HuH-7.5 (cell line): ENCODE results near the gene SRPK2.
"Not testable (repeated sequence)": the region's sequence is repeated elsewhere in the genome, so short reads cannot be mapped to it uniquely, and the experiment has no call there.

Source experiments
- DNase-seq: peaks from one replicate; pipeline ENCODE4 v3.0.0; 2011; ENCODE audit warnings: low spot score

Gene SRPK2

DNA sequence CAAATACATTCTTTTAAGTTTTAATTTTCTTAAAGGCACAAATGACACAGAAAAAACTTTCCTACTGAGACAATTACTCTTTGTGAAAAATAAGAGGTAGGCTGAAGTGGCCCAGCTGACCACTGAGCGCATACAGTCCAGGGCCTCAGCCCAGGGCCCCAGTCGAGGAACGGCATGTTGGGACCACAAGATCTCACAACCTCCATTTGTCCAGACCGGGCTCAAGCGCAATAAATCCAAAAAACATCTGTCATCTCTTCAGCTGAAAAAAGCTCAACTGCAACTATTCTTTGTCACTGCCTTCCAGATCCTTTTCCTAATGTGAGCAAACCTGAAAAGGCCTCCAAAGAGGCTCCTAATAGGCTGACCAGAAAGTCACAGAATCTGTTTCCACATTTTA, 165.8 kb downstream of the SRPK2 start:
- no peak for DNase-seq

DNA sequence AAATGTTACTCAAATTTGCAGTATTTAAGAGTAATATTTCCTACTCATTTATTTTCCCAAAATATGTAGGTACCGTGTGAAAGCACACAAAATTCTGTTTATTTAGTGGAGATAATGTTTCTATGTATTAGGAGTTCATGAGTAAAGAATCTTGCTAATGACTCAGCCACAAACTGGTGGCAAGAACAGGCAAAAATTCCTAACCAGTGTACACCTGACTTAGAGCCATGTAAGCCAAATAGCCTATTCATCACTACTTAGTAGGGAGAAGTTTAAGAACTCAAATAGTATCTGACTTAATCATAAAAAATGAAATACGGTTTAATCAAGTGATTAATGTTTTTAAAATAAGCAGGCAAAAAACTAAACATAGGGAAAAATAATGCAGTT, 169.0 kb downstream of the SRPK2 start:
- no peak for DNase-seq

DNA sequence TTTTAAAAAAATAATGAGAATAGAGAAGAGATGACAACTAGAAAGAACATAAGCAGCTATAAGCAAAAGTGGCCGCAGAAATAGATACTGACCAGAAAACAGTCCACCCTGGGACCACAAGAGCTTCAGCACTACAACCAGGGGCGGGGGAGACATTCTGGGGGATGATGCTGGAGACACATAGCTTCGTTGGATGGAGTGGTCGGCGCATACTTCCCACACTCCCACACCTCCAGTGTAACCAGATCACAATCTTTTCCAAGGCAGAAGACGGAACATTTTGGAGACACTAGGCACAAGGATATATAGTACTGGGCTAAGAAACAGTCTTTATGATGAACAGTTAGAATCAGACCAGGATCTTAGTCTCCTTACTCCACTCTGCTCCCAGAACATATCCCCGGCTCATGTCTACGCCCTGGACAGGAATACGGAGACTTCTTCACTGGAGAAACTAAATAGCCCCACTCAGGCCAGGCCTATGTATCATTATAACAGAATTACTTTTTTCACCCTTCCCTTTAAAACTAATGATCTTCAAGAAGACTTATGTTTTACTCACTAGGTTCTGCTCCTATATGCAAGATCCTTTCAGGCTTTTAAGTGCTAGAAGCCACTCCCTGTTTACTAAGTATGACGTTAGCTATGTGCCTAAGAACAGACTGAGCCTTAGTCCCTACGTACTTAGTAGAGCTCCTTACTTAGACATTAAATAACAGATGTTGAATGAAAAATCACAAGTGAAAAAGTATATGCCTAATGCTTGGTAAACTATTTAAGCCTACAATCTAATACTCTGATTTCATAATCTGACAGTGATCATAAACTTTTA, 169.6 kb downstream of the SRPK2 start:
- DNase-seq = no peak

DNA sequence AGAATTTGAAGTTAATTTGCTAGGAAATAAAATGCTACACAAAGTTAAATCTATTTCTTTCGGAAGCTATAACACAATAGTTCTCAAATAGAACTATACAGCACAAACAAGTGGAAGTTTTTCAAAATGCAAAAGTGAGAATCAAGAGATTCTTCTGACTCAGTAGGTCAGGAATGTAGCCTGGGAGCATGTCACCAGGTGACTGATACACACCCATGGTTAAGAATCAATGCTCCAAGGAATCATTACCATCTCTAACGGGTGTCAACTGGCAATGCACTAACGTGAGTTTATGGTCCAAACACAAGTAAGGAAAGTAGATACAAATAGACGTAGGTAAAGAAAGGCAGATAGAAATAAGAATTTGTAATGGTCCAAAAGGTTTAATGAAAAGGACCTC, 170.5 kb downstream of the SRPK2 start:
- DNase-seq = no peak

DNA sequence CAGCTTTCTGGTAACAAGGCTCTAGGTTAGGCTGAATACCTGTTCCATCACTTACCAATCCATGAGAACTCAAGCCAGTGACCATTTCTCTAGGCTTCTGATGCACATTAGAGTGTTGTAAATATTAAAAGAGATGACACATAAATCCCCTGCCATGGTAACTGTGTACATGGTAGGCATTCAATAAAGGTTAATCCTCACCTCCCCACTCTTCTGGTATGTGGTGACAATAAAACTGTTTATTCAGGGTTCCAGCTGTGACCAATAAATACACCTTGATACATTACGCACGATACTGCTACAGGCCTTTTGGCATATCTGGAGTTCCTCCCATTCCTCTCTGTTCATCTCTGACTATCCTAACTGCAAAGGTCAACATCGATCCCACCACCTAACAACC, 171.9 kb downstream of the SRPK2 start:
- no peak for DNase-seq

DNA sequence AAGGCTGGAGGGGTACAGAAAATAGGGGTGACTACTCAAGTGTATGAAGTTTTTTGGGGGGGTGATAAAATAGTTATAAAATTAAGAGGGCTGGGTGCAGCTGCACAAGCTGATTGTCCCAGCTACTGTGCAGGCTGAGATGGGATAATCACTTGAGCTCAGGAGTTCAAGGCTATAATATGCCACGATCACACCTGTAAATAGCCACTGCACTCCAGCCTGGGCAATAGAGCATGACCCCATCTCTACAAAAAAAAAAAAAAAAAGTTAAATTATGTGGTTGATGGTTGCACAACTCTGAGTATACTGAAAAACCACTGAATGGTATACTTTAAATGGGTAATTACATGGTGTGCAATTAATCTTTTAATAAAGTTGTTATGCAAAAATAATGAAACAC, 172.9 kb downstream of the SRPK2 start:
- DNase-seq = no peak

DNA sequence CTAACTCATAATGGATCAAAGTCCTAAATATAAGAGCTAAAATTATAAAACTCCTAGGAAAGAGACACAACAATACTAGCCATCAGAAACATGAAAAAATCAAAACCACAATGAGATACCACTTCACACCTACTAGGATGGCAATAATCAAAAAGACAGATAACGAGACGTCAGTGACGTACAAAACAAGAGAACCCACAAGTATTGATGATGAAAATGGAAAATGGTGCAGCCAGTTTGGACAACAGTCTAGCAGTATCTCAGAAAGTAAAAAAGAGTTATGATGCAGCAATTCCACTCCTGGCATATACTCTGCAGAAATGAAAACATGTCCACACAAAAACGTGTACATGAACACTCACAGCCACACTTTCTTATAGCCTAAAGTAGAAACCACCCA, 173.5 kb downstream of the SRPK2 start:
- DNase-seq = no peak

DNA sequence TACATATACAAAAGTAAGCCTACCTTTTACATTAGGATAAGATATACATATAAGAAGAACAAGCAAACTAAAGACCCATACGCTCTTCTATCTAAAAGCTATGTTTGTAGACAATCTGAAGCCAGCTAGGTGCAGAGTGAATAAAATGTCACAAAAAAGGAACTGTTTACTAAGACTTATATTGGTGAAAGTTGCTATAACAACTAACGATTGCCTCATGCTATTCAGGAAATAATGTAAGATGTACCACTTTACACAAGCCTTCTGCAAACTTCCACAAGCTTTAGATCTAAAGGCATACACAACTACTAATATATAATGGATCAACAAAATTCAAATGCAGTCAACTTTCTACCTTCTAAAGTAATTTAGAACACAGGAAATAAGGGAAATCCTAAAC, 175.1 kb downstream of the SRPK2 start:
- DNase-seq = no peak

DNA sequence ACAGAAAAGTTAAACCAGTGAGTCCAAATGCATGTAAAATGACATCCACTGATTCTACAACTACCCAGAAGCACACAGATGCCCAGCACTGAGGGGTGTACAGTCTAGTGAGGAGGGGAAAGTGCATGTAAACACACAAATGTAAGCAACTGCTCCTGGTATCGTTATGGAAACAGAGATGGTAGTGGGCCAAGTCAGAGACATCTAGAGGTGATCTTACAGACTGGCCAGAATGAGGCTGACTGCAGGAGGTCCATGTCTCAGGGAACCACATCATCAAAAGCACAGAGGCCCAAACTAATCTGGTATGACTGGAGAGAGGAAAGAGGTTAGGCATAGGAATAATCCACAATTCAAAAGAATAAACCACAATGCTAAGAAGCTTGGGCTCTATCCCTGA, 176.5 kb downstream of the SRPK2 start:
- no peak for DNase-seq

DNA sequence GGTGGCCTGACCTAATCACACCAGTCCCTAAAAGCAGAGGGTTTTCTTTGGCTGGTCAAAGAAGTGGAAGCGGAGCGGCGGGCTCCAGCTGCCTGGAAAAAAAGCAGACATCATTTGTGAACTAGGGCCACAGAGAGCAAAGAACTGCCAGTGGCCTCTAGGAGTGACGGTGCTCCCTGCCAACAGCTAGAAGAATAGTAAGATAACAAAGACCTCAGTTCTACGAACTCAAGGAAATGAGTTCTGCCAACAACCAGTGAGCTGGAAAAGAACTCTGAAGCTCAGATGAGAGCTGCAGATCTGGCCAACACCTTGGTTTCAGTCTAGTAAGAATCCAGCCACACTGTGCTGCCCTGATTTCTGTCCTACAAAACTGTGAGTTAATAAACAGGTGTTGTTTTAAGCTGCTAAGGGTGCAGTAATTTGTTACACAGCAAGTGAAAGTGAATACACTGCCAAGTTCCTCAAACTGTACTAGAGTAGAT, 178.0 kb downstream of the SRPK2 start:
- no peak for DNase-seq

DNA sequence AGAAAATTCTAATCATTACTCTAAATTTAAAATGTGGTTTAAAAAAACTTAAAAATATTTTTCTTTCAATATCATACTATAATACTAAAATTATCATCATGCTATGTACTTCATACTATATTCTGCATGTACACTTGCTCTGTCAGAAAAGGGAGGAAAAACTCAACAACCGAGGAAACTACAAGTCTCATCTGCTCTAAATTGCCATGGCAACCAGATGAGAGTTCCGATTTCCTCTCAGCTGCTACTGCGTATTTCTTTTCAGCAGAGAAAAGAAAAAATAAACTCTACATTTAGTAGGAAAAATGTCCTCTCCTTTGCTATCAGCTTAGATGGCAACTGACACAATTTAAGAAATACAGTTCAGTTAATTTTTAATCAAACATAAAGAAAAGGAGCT, 178.9 kb downstream of the SRPK2 start:
- DNase-seq = no peak

DNA sequence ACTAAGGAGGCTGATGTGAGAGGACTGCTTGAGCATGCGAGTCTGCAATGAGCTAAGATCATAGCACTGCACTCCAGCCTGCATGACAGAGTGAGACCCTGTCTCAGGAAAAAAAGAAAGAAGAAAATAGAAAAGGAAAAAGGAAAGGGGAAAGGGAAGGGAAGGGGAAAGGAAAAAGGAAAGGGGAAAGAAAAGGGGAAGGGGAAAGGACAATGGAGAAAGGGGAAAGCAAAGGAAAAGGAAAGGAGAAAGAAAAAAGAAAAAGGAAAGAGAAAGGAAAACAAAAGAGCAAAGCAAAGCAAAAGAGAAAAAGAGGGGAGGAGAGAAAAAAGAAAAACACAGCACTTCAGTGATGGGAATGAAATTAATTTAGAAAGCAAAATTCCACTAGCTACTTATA, 179.3 kb downstream of the SRPK2 start:
- DNase-seq = no peak

DNA sequence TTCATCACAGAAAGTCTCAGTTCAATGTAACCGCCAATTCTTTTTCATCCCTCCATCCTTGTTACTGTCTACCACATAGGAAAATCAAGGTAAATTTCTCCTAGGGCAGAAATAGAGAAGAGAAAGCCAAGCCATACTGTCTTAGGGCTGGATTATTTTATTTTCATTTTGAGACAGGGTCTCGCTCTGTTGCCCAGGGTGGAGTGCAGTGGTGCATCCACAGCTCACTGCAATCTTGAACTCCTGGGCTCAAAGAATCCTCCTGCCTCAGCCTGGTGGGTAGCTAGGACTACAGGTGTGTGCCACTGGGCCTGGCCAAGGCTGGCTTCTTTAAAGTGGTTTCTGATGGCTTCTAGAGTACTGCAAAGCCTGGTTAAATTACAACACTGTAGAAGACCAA, 181.7 kb downstream of the SRPK2 start:
- no peak for DNase-seq

DNA sequence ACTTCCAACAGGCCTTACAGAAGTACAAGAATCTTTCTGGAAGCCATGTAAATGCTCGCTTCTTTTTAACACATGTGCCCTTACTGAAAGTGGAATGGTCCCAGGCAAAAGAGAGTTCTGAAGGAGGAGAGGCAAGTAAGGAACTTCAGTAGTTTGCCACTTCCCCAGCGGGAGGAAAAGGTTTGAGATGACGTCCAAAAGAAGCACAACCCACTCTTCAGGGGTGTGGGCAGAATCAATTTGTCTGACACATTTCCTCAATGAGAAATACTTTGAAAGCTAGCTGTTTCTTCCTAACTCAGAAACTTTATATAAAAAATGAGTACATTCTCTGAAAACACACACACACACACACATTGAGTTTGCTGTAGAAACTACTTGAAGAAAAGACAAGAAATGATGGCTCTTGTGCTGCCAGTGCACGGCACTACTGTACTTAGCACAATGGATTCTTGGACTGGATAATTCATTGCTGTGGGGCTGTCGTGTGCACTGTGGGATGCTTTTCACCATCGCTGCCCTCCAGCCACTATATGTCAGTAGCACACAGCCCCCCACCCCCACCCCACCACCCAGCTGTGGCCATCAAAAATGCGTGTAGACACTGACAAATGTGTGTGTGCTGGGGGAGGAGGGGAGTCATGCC, 183.0 kb downstream of the SRPK2 start:
- no peak for DNase-seq

DNA sequence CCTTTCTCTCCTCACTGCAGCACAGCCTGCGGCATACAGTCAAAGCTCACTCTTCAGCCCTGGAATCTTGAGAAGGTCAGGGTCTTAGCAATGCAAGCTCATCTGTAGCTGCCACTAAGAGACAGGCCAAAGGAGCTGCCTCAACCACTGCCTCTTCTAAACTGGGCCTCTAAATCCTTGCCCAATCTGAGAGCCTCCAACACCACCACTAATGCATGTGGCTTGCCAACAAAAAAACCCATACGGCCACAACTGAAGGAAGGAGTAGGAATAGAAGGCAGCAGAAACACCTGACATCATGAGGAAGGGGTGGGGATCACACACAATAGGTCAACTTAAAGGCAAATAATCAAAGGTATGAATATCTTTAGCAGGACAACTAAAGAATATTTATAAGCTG, 183.8 kb downstream of the SRPK2 start:
- DNase-seq = no peak

DNA sequence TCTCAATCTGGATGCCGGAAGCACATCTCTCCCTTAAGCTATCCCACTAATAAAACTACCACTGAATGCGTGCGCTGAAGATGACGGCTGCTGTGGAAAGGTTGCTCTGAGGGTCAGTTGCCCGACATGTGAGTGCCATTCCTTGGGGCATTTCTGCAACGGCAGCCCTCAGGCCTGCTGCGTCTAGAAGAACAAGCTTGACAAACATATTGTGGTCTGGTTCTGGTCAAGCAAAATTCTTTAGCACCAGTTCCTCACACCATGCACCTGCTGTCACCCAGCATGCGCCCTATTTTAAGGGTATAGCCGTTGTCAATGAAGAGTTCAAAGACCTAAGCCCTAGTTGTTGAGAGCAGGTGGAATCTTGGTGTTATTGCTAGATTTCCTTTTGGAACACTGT, 184.2 kb downstream of the SRPK2 start:
- DNase-seq = no peak

DNA sequence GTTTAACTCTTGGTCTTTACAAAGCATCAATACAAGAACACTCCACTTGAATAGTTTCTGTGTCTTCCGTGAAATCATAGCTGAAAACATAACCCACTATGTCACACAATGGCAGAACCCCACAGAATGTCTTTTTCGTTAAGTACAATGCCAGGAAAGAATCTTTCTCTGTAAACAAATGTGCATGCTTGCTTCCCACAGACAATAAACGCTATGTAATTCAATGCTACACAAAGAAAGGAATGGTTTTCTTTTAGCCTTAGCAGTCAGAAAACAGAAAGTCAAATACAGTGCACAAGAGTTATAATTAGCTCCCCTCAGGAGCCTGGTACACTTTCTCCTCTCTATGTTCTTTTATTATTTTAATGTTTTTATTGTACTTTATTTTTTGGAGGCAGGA, 186.1 kb downstream of the SRPK2 start:
- no peak for DNase-seq

DNA sequence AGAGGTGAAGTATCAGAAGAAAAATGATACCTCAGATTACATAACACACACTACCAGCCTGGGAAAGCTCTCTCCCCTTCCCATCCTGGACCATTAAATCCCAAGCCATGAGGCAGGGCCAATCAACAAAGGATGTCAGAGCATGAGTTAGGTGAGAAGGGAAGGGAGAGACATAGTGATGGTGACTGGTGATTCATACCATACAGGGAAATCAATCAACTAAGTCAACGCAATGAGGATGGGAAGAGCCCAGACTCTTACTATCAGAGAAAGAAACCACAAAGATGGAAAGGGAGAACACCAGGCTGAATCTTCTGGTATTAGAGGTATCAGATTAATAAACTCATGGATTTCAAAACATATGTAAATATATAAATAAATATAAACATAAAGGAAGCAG, 189.3 kb downstream of the SRPK2 start:
- DNase-seq = no peak

DNA sequence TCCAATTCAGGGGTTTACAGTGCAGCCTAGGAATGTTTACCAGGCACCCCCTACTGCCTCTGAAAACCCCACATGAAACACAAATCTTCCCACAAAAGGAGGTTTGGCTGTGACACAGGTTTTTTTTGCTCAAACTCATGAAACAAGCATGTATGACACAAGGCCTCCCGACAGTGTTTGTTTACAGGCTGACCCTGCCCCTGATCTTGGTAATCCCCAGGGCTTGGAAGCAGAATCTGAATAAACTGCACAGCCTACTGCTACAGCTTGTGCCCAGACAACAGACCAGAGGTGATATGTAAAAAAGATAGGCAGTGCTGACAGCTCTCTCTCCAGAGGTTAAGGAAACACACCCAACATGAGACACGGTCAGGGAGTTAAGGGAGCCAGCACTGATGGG, 190.5 kb downstream of the SRPK2 start:
- DNase-seq = no peak

DNA sequence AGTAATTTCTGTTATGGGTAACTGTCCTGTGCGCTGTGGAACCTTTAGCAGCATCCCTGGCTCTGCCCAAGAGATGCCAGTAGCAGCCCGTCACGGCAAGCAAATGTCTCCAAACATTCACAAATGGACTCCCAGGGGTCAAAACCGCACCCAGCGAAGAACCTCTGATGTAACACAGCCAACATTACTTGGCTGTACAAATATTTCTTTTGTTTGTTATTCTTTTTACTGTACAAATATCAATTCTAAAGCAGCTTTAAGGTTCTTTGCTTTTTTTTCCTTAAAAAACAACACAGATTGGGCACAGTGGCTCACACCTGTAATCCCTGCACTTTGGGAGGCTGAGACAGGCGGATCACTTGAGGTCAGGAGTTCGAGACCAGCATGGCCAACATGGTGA, 192.2 kb downstream of the SRPK2 start:
- DNase-seq = peak; percentile 36

DNA sequence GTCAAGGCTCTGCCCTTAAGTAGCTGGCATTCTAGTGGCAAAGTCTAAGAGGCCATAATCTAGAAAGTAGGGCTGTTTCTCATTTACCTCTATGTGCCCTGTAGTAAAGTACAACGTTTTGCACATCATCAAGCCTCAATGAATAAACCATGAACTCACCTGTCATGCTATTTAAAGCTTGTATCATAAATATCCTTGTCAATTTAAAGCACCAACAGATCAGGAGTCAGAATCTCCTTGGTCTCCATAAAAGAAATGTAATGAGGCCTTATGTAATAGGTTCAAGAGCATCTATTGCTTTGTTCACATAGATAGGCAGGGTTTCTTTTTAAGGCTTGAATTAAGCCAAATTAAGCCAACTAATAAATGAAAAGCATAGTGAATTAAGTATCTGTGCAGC, 192.8 kb downstream of the SRPK2 start:
- DNase-seq = no peak

DNA sequence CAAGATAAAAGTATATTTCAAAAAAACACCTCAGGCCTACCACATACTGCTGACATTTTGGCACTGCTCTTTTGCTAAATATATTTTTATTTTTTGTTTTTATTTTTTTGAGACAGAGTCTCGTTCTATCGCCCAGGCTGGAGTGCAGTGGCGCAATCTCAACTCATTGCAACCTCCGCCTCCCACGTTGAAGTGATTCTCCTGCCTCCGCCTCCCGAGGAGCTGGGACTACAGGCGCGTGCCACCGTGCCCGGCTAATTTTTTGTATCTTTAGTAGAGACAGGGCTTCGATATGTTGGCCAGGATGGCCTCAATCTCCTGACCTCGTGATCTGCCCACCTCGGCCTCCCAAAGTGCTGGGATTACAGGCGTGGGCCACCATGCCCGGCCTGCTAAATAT, 193.8 kb downstream of the SRPK2 start:
- DNase-seq = not testable (repeated sequence)

DNA sequence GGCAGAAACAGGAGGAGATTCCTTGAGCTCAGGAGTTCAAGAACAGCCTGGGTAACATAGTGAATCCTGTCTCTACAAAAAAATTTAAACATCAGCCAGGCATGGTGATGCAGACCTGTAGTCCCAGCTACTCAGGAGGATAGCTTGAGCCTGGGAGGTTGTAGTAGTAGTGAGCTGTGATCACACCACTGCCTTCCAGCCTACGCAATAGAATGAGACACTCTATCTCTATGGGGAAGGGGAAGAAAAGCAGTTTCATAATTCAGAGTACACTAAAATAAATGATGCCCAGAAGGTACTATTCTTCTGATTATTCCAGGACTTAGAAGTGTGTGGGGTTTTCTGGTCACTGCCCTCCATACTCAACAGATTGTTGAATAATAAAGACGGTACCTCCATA, 197.4 kb downstream of the SRPK2 start:
- DNase-seq = no peak
